Amniotic epithelial cell (primary cell): ENCODE measurements around the gene NLN.
"Not testable (repeated sequence)": the region's sequence is repeated elsewhere in the genome, so short reads cannot be mapped to it uniquely, and the experiment has no call there.

Source experiments
- DNase-seq: peaks from one replicate; pipeline ENCODE4 v3.0.0-alpha.2; 2010; ENCODE audit warnings: low read depth

Gene NLN

GRCh38 chr5:65721720-65722574 lies at the start of gene NLN, which contains the start of gene SGTB:
NLN (plus strand) TSS chr5:65722205; CDS start chr5:65722374, 169 bp downstream.
SGTB (minus strand) TSS chr5:65722109; CDS start chr5:65720807, 1,302 bp downstream.
- DNase-seq = peak; percentile 51

GRCh38 chr5:65672796-65673195 lies 49.2 kb upstream of the NLN start:
- peak; percentile 82 for DNase-seq

- DNase-seq = peak; percentile 61
These were observed 47.3 kb upstream of the NLN start for GRCh38 chr5:65674749-65675148.

GRCh38 chr5:65676056-65676455 lies 45.9 kb upstream of the NLN start:
- not testable (repeated sequence) for DNase-seq

DNA sequence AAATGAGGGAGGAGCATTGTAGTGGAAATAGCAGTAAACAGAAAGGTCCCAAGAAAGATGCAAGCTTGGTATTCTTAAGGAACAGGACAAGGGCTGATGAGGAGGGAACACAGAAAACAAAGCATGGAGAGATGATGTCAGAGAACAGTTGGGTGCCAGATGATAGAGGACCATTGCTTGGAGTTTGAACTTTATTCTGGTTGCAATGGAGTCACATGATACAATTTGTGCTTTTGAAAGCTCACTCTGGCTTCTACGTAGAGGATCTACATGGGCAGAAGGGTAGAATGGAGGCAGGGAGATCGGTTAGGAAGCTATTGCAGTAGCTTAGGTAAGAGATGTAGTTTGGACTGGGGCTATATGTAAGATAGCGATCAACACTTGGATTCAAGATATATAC lies 39.9 kb upstream of the NLN start:
- DNase-seq = no peak

GRCh38 chr5:65693121-65693520 lies 28.9 kb upstream of the NLN start:
- DNase-seq = no peak

DNA sequence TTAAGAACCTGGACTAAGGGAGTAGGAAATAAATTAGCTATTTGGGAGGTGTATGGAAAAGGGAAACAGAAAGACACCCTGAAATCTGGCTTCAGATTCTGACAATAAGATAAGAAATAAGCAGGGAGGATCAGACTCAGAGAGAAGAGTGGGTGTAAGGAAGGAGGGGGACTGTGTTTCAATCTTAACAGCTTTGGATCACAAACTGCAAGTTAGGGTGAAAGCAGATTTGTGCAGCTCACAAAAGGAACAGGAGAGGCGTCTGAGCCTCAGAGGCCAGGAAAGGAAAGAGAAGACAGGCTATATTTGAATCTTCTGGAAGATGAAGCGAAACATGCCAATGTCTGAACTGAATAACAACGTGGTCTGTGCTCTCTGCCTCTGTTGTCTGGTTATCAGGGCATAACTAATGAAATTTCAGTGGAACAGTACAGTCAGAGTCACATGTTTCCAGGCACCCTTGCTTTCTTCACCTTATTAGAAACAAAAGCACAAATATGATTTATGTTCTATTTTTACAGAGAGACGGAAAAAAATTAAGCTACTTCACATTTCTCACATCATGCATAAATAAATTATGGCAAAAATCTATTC lies 26.7 kb upstream of the NLN start:
- DNase-seq = peak; percentile 26

- no peak for DNase-seq
These were observed 26.1 kb upstream of the NLN start for GRCh38 chr5:65695896-65696295.

GRCh38 chr5:65696892-65697291 lies 25.1 kb upstream of the NLN start:
- DNase-seq = no peak

DNA sequence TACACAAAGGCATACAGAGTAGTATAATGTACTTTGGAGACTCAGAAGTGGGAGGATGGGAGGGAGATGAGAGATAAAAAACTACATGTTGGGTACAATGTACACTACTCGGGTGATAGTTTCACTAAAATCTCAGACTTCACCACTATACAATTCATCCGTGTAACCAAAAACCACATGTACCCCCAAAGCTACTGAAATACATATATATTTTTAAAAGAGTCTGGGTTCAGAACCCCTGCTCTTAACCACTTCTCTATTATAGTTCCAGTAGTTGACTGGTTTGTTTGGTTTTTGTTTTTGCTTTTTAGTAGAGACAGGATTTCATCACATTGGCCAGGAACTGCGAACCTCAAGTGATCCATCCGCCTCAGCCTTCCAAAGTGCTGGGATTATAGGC lies 22.7 kb upstream of the NLN start:
- no peak for DNase-seq

DNA sequence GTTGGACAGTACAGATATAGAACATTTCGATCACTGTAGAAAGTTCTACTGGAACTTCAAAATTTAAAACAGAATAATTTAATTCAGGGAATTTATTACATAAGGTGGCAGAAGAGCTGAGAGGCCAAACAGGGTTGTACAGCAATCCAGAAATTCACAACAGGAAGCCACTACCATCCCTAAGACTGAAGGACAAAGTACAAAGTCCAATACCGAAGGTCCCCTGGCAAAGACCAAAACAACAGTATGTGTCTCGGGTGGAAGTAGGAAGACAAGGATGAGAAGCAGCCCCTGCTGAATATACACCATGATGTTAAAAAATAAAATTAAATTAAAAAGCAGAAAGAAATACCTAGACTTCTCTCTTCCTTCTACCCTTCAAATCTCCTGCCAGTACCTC lies 20.0 kb upstream of the NLN start:
- no peak for DNase-seq

DNA sequence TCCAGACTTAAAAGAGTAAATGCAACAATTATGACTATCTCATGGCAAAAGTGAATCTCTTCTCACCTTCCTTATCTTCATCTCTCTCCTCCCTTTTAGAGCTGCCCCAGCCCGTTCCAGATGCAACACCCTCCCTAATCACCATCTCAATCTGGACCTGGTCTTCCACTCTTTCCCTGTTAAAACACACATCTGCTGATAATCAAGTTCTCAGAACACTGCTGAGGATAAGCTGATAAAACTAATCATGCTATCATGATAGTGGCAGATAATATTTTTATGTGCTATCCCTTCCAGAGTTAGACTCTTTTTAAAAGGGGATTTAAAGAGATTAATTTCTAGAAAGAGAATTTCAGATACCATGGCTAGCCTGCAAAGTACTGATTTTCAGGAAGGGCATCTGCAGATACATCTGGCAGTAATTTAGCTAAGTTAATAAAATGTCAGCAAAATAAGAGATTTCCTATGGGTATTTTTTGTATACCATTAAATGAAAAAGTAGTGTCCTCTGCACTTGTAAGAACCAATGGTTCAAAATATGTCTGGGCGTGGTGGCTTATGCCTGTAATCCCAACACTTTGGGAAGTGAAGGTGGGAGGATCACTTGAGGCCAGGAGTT lies 17.3 kb upstream of the NLN start:
- no peak for DNase-seq

DNA sequence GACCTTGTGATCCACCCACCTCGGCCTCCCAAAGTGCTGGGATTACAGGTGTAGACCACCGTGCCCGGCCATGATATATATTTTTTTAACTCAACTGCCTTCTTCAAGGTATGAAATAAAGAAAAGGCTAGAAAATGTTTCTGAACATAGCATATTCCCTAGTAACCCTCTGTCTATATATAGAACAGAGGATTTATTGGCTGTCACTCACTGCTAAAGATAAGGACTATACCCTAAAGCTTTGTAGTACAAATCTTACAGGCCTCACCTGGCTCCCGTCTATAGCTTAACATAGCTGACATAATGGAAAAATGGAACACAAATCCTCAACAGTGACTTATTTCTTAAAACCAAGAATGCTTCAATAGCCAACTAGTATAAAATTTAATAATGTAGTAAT lies 14.3 kb upstream of the NLN start:
- no peak for DNase-seq

DNA sequence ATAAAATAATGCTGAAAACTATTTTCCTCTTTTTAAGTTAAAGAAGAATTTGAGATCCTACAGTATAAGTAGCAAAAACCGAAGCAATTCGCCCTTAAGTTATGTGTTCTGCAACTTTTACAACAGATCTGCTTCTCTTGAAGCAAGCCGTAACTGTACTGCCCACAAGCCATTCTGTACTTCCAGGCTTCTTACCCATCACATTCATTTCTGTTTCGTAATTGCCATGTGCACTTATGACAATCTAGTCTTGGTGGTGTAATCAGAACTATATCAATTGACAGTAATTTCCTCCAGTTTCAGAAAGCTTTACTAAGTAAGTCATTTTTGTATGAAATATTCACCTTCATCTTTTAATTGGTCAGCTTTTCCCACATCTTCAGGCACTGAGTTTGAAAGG lies 13.9 kb upstream of the NLN start:
- peak; percentile 86 for DNase-seq

- no peak for DNase-seq
These were observed 3.3 kb upstream of the NLN start for GRCh38 chr5:65718576-65719310.

DNA sequence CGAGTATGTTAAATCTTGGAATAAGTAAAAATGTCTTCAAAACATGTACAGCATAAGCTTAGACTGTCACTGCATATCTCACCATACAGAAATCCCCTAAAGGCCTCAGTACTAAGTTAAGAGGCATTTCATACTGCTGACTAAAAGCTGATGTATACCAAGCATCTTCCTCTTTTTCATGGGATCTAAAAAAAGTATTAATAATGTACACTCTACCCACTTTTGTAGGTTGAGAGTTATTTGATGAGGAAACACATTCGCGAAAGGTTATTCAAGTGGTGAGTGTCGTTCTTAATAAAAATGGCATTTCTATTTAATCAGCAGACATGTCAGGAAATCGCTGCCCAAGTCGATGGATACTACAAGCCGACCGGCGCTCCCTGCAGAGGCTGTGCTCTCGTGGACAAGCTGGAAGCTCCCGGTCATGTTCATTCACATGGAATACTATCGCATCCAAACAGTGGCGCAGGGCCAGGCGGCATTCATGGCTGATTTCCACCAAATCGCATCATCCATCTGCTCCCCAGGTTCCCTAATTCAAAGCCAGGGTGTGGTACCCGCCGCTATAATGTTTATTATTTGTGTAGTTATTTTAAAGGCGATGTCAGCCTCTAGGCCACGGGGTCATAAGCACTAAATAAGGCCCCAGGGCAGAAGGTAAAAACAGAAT lies 820 bp upstream of the NLN start:
- peak; percentile 58 for DNase-seq

GRCh38 chr5:65722575-65723403 lies 784 bp downstream of the NLN start:
- peak; percentile 29 for DNase-seq

- DNase-seq = no peak
These were observed 5.6 kb downstream of the NLN start for GRCh38 chr5:65727491-65728156.

DNA sequence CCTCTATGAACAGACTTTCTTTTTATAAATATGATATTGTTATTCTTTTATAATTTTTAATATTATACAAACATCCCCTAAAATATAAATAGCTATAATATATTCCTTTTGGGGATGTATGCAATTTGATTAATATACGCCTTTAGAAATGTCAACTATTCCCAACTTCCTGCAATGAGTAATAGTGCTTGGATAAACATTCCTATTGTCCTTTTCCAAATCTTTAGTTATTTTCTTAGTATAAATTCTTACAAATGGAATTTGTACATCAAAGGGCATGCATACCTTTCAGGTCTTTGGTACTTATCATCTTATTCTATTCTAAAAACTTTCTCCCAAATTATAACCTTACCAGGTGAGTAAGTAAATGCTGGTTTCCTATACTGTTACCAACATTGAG lies 6.2 kb downstream of the NLN start:
- no peak for DNase-seq

DNA sequence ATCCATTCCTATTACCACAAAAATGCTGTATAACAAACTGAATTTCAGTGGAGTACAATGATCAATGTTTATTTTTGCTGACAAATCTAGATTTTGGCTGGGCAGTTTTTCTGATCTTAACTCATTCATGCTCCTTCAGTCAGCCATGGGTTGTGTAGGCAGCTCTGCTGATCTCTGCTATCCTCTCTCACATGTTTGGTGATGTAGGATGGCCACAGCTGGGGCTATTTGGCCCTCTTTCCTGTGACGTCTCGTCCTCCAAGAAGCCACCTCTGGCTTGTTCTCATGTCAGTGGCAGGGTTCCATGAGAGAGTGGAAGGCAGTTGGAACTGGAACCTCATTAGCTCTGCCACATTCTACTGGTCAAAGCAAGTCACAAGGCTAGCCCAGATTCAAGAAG lies 8.9 kb downstream of the NLN start:
- no peak for DNase-seq
